GM18868 (cell line): ENCODE results near the gene DDX6.
"Not testable (repeated sequence)": the region's sequence is repeated elsewhere in the genome, so short reads cannot be mapped to it uniquely, and the experiment has no call there.

Experiments
- ATAC-seq: cut with Tn5 transposase; IDR thresholded peaks from one replicate; pipeline ENCODE4 v1.9.1; 2021; ENCODE audit warnings: mild to moderate bottlenecking, moderate library complexity; ENCODE audit not compliant: unreplicated experiment

DDX6 gene

GRCh38 chr11:118791111-118791960, at the start of gene DDX6:
DDX6 (minus strand) TSS chr11:118791164; CDS start chr11:118786251, 4,913 bp downstream.
- ATAC-seq, result peak; percentile 60

GRCh38 chr11:118838905-118839553, 48.1 kb upstream of the DDX6 start:
- peak; percentile 70 for ATAC-seq

- ATAC-seq, result no peak
Measured at GRCh38 chr11:118837868-118838267, 46.9 kb upstream of the DDX6 start.

- ATAC-seq, result no peak
Measured at GRCh38 chr11:118834427-118835028, 43.6 kb upstream of the DDX6 start.

GRCh38 chr11:118827118-118827517, 36.2 kb upstream of the DDX6 start:
- ATAC-seq, result no peak

- not testable (repeated sequence) for ATAC-seq
Measured at GRCh38 chr11:118822936-118823510, 32.1 kb upstream of the DDX6 start.

- peak; percentile 86 for ATAC-seq
Measured at GRCh38 chr11:118820412-118821357, 29.7 kb upstream of the DDX6 start.

GRCh38 chr11:118820025-118820379, 29.0 kb upstream of the DDX6 start:
- not testable (repeated sequence) for ATAC-seq

GRCh38 chr11:118819334-118820024, 28.5 kb upstream of the DDX6 start:
- no peak for ATAC-seq

- no peak for ATAC-seq
Measured at GRCh38 chr11:118818130-118818529, 27.2 kb upstream of the DDX6 start.

- ATAC-seq, result no peak
Measured at GRCh38 chr11:118813551-118813950, 22.6 kb upstream of the DDX6 start.

- no peak for ATAC-seq
Measured at GRCh38 chr11:118812485-118812884, 21.5 kb upstream of the DDX6 start.

- no peak for ATAC-seq
Measured at GRCh38 chr11:118807800-118808778, 17.1 kb upstream of the DDX6 start.

GRCh38 chr11:118806400-118806799, 15.4 kb upstream of the DDX6 start:
- no peak for ATAC-seq

GRCh38 chr11:118804094-118804493, 13.1 kb upstream of the DDX6 start:
- no peak for ATAC-seq

- no peak for ATAC-seq
Measured at GRCh38 chr11:118799372-118799771, 8.4 kb upstream of the DDX6 start.

- no peak for ATAC-seq
Measured at GRCh38 chr11:118797510-118797909, 6.5 kb upstream of the DDX6 start.

GRCh38 chr11:118792570-118793124, 1.7 kb upstream of the DDX6 start:
- ATAC-seq, result peak; percentile 60
